HepG2 (cell line): ENCODE results near the gene MMP28. TPM values are rescaled to one million over a fixed set of nuclear protein-coding genes. Genes with fewer than 3 reads are reported as not detected.

Experiments
- ATAC-seq: fragments of 200-7000 bp; cut with Tn5 transposase; 3 replicates; pipeline ENCODE4 v1.9.1; 2020; ENCODE audit warnings: mild to moderate bottlenecking, moderate library complexity
- BruUV-seq: library from RNA; stranded (reverse); fragments of 400-500 nt; replicated peaks from 2 replicates; lab custom pipeline; 2021; lab: Mats Ljungman, UMichigan
- CTCF ChIA-PET: fragments of 300-600 bp; formaldehyde crosslinking; extraction: SDS; loops from one replicate; lab custom pipeline; 2021; ENCODE audit warnings: low total read pairs, inconsistent platforms, low intra/inter-chr PET ratio; lab: Yijun Ruan, JAX
- POLR2A ChIA-PET: fragments of 350-600 bp; sonication (Branson Sonifier 250); formaldehyde crosslinking; loops from one replicate; lab custom pipeline; 2020; ENCODE audit warnings: antibody characterized with exemption, inconsistent platforms; lab: Yijun Ruan, JAX
- DNase-seq: peaks from one replicate; pipeline ENCODE4 v3.0.0-alpha.2; 2015; ENCODE audit warnings: low spot score
- FAIRE-seq: peaks from 3 replicates; lab custom pipeline; 2011; peaks lifted over from hg19 to GRCh38; lab: Jason Lieb, UNC
- H2AFZ ChIP-seq: one replicate; pipeline ENCODE4 v1.6.1; 2011; ENCODE audit warnings: low read length, inconsistent platforms
- H3K27ac ChIP-seq: fragments of 300-600 bp; 3 replicates; pipeline ENCODE4 v1.8.0; 2011; ENCODE audit warnings: mixed run types, mild to moderate bottlenecking, mixed read lengths, low read length, inconsistent platforms; ENCODE audit not compliant: insufficient read depth; ENCODE audit errors: extremely low read length
- H3K27me3 ChIP-seq, 2 experiments: fragments of 200-600 bp in 1 of 2; 2 replicates in 1 of 2; 3 replicates in 1 of 2; pipeline versions ENCODE4 v1.6.0 to v1.8.0; 2011; ENCODE audit warnings: low read length in 2 of 2, mild to moderate bottlenecking in 2 of 2, moderate library complexity in 2 of 2, inconsistent platforms in 1 of 2; ENCODE audit not compliant: insufficient read depth in 2 of 2, control insufficient read depth in 1 of 2
- H3K36me3 ChIP-seq, 2 experiments: fragments of 200-600 bp in 1 of 2; replicated peaks in 1 of 2; 2 replicates in 1 of 2; 3 replicates in 1 of 2; pipeline versions ENCODE4 v1.5.1 to v1.8.0; 2011; ENCODE audit warnings: low read length in 2 of 2, inconsistent platforms in 1 of 2; ENCODE audit not compliant: insufficient read depth in 2 of 2, control insufficient read depth in 1 of 2
- H3K4me1 ChIP-seq: 2 replicates; pipeline ENCODE4 v1.5.1; 2012; ENCODE audit warnings: low read length, inconsistent platforms; ENCODE audit not compliant: insufficient read depth
- H3K4me2 ChIP-seq: 2 replicates; pipeline ENCODE4 v1.6.0; 2011; ENCODE audit warnings: low read depth, low read length, inconsistent platforms
- H3K4me3 ChIP-seq, 3 experiments: fragments of 200-600 bp in 1 of 3; sonication (generic), shearing (Covaris generic) in 1 of 3; replicated peaks in 1 of 3; 2 replicates each; pipeline ENCODE4 v1.5.1; 2011 to 2016; ENCODE audit warnings: low read length in 3 of 3, inconsistent platforms in 2 of 3, low read depth in 2 of 3, mild to moderate bottlenecking in 2 of 3, control low read depth in 1 of 3, mixed read lengths in 1 of 3; ENCODE audit not compliant: insufficient read depth in 1 of 3
- H3K79me2 ChIP-seq: one replicate; pipeline ENCODE4 v1.6.1; 2011; ENCODE audit warnings: low read length, inconsistent platforms; ENCODE audit not compliant: insufficient read depth
- H3K9ac ChIP-seq: 2 replicates; pipeline ENCODE4 v1.6.0; 2011; ENCODE audit warnings: mild to moderate bottlenecking, low read depth, low read length, inconsistent platforms; ENCODE audit not compliant: insufficient read depth
- H3K9me3 ChIP-seq: 2 replicates; pipeline ENCODE4 v1.5.1; 2012; ENCODE audit warnings: mild to moderate bottlenecking, low read length
- H4K20me1 ChIP-seq: 2 replicates; pipeline ENCODE4 v1.6.0; 2011; ENCODE audit warnings: inconsistent platforms, mild to moderate bottlenecking, low read length, moderate library complexity; ENCODE audit not compliant: insufficient read depth
- ARNTL ChIP-seq: sonication (generic); formaldehyde crosslinking; IDR thresholded peaks from 2 replicates; pipeline ENCODE4 v1.4.0; 2020; ENCODE audit warnings: mild to moderate bottlenecking, missing genetic modification reagents
- FOXK1 ChIP-seq: sonication (generic); formaldehyde crosslinking; IDR thresholded peaks from 2 replicates; pipeline ENCODE4 v1.4.0; 2020; ENCODE audit warnings: low read depth, missing genetic modification reagents, borderline replicate concordance
- GATAD2A ChIP-seq: IDR thresholded peaks from 2 replicates; pipeline ENCODE4 v1.6.1; 2016
- HDAC6 ChIP-seq: fragments of 200-600 bp; sonication (generic); IDR thresholded peaks from 2 replicates; pipeline ENCODE4 v1.7.0; 2017; ENCODE audit warnings: mild to moderate bottlenecking, antibody characterized with exemption, low read length, low read depth
- KDM5B ChIP-seq: sonication (generic); formaldehyde crosslinking; IDR thresholded peaks from 2 replicates; pipeline ENCODE4 v1.4.0; 2020; ENCODE audit warnings: missing genetic modification reagents, mild to moderate bottlenecking, borderline replicate concordance
- MAFG ChIP-seq: sonication (generic); formaldehyde crosslinking; IDR thresholded peaks from 2 replicates; pipeline ENCODE4 v1.5.1; 2020; ENCODE audit warnings: mild to moderate bottlenecking, missing genetic modification reagents
- MATR3 ChIP-seq: sonication (generic); formaldehyde crosslinking; IDR thresholded peaks from 2 replicates; pipeline ENCODE4 v1.4.0; 2020; ENCODE audit warnings: missing genetic modification reagents
- MTA1 ChIP-seq: sonication (generic); formaldehyde crosslinking; IDR thresholded peaks from 2 replicates; pipeline ENCODE4 v1.4.0; 2020; ENCODE audit warnings: missing genetic modification reagents, mild to moderate bottlenecking, borderline replicate concordance
- NAIF1 ChIP-seq: sonication (generic); formaldehyde crosslinking; IDR thresholded peaks from 2 replicates; pipeline ENCODE4 v1.5.0; 2020; ENCODE audit warnings: mild to moderate bottlenecking, missing genetic modification reagents, borderline replicate concordance
- NFE2L1 ChIP-seq: sonication (generic); formaldehyde crosslinking; IDR thresholded peaks from 2 replicates; pipeline ENCODE4 v1.4.0; 2020; ENCODE audit warnings: missing genetic modification reagents, mild to moderate bottlenecking, borderline replicate concordance
- THAP11 ChIP-seq: IDR thresholded peaks from 2 replicates; pipeline ENCODE4 v1.6.1; 2016; ENCODE audit warnings: missing biosample characterization, missing genetic modification reagents
- TOPORS ChIP-seq: sonication (generic); formaldehyde crosslinking; IDR thresholded peaks from 2 replicates; pipeline ENCODE4 v1.8.0; 2023; ENCODE audit warnings: mild to moderate bottlenecking, missing genetic modification reagents
- ZFY ChIP-seq: sonication (generic); formaldehyde crosslinking; IDR thresholded peaks from 2 replicates; pipeline ENCODE4 v1.4.0; 2020; ENCODE audit warnings: missing genetic modification reagents
- ZMYM4 ChIP-seq: sonication (generic); formaldehyde crosslinking; IDR thresholded peaks from 2 replicates; pipeline ENCODE4 v1.8.1; 2023; ENCODE audit warnings: mild to moderate bottlenecking, missing genetic modification reagents
- ZNF224 ChIP-seq: sonication (generic); formaldehyde crosslinking; IDR thresholded peaks from 2 replicates; pipeline ENCODE4 v1.5.0; 2020; ENCODE audit warnings: mild to moderate bottlenecking, missing genetic modification reagents
- ZNF883 ChIP-seq: sonication (generic); formaldehyde crosslinking; IDR thresholded peaks from 2 replicates; pipeline ENCODE4 v1.5.1; 2020; ENCODE audit warnings: mild to moderate bottlenecking, missing genetic modification reagents; ENCODE audit errors: not compliant biosample characterization
- WGBS: methylation state at CpG from one replicate; pipeline ENCODE4 v1.1.6; 2017; ENCODE audit warnings: low lambda C conversion rate; 5-methylcytosine and 5-hydroxymethylcytosine counted together
- in situ Hi-C: cut with HindIII; loops from 2 replicates; pipeline ENCODE4 v1.10.0; 2017; ENCODE audit warnings: low pct_unique_long_range_greater_than_20kb; ENCODE audit not compliant: extremely low pct_ligation_motif_present
- intact Hi-C: fragments of 100-400 bp; cut with micrococcal nuclease; formaldehyde crosslinking; loops from one replicate; pipeline ENCODE4 v1.10.0; 2022; ENCODE audit not compliant: unreplicated experiment
- polyA plus RNA-seq, 8 experiments: library from polyadenylated mRNA; depleted of rRNA in 3 of 8; stranded (reverse) in 7 of 8; unstranded in 1 of 8; fragments of >200 nt; fragmentation: Illumina TruSeq in 4 of 8; extraction: Trizol in 4 of 8; gene quantifications; 2 replicates each; pipeline versions ENCODE4 v1.2.1 to v1.2.3, GENCODE V29; 2011 to 2016; ENCODE audit warnings: low read depth in 4 of 8, missing spikeins in 1 of 8, mixed read lengths in 1 of 8; ENCODE audit not compliant: insufficient read depth in 1 of 8
- total RNA-seq, 5 experiments: library from RNA; depleted of rRNA; stranded (reverse); fragments of >200 nt; fragmentation: Illumina TruSeq; extraction: Trizol; gene quantifications; 2 replicates each; pipeline ENCODE4 v1.2.3, GENCODE V29; 2016; ENCODE audit warnings: low read depth in 1 of 5
- TF ChIP-seq, protein P1 (sequence below): sonication (generic); formaldehyde crosslinking; IDR thresholded peaks from 2 replicates; pipeline ENCODE4 v1.5.1; 2020; ENCODE audit warnings: mild to moderate bottlenecking, missing genetic modification reagents
- TF ChIP-seq, protein P2 (sequence below): sonication (generic); formaldehyde crosslinking; conservative IDR thresholded peaks from 2 replicates; pipeline ENCODE4 v1.8.0; 2022; ENCODE audit warnings: low read depth, missing genetic modification reagents

Gene MMP28
- total and polyA plus RNA-seq, 2 of the 13 experiments (the other 11 are each of a cell fraction or from before 2014, with no cell fraction given) = not detected

GRCh38 chr17:35825206-35825605, 29.8 kb upstream of the MMP28 start:
- Histone ChIP-seq H3K36me3 (peaks cover 11 to 61% of the 10 kb centered on the region in 2 experiments), H3K27me3 (no peaks in the 10 kb centered on the region), H3K27ac (no peak overlapping the region), H3K4me1 (no peaks in the 10 kb centered on the region), H3K79me2 (peaks cover 3% of the 10 kb centered on the region), H3K9ac (no peak overlapping the region), H3K9me3 (no peaks in the 10 kb centered on the region), H2AFZ (no peak overlapping the region), H3K4me3 (no peak overlapping the region), H4K20me1 (no peaks in the 10 kb centered on the region), H3K4me2 (no peak overlapping the region)
- ChIA-PET CTCF (no interaction called here), POLR2A (no interaction called here)
- in situ Hi-C loops = no loop called here
- DNase-seq (no peak), ATAC-seq (no peak), FAIRE-seq (no peak)
- TF ChIP-seq GATAD2A (CRISPR knock-in tag) = no peak
- TF ChIP-seq ZNF224 (CRISPR knock-in tag) = no peak
- TF ChIP-seq, protein P1, sequence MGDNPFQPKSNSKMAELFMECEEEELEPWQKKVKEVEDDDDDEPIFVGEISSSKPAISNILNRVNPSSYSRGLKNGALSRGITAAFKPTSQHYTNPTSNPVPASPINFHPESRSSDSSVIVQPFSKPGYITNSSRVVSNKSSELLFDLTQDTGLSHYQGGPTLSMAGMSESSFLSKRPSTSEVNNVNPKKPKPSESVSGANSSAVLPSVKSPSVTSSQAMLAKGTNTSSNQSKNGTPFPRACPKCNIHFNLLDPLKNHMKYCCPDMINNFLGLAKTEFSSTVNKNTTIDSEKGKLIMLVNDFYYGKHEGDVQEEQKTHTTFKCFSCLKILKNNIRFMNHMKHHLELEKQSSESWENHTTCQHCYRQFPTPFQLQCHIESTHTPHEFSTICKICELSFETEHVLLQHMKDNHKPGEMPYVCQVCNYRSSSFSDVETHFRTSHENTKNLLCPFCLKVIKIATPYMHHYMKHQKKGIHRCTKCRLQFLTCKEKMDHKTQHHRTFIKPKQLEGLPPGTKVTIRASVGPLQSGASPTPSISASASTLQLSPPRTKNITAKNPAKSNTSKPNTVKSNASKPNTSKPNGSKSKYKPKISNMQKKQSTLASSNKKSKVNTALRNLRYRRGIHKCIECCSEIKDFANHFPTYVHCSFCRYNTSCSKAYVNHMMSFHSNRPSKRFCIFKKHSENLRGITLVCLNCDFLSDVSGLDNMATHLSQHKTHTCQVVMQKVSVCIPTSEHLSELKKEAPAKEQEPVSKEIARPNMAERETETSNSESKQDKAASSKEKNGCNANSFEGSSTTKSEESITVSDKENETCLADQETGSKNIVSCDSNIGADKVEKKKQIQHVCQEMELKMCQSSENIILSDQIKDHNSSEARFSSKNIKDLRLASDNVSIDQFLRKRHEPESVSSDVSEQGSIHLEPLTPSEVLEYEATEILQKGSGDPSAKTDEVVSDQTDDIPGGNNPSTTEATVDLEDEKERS = no peak
- TF ChIP-seq ZFY (CRISPR knock-in tag) = no peak
- TF ChIP-seq MTA1 (CRISPR knock-in tag) = no peak
- no peak for TF ChIP-seq FOXK1 (CRISPR knock-in tag)
- no peak for TF ChIP-seq ZMYM4 (CRISPR knock-in tag)
- no peak for TF ChIP-seq HDAC6
- TF ChIP-seq ARNTL = no peak
- TF ChIP-seq, protein P2, sequence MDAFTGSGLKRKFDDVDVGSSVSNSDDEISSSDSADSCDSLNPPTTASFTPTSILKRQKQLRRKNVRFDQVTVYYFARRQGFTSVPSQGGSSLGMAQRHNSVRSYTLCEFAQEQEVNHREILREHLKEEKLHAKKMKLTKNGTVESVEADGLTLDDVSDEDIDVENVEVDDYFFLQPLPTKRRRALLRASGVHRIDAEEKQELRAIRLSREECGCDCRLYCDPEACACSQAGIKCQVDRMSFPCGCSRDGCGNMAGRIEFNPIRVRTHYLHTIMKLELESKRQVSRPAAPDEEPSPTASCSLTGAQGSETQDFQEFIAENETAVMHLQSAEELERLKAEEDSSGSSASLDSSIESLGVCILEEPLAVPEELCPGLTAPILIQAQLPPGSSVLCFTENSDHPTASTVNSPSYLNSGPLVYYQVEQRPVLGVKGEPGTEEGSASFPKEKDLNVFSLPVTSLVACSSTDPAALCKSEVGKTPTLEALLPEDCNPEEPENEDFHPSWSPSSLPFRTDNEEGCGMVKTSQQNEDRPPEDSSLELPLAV (CRISPR knock-in tag) = no peak
- no peak for TF ChIP-seq MATR3 (CRISPR knock-in tag)
- TF ChIP-seq NAIF1 (CRISPR knock-in tag) = no peak
- TF ChIP-seq KDM5B = no peak
- TF ChIP-seq MAFG (CRISPR knock-in tag) = no peak
- TF ChIP-seq ZNF883 (CRISPR knock-in tag) = no peak
- no peak for TF ChIP-seq NFE2L1 (CRISPR knock-in tag)
- TF ChIP-seq THAP11 (CRISPR knock-in tag) = no peak
- no peak for TF ChIP-seq TOPORS
- intact Hi-C loops = no loop called here
- 100% methylated on average over 1 of the region's 1 CpG for WGBS
- no TSS peak for BruUV-seq
